ENCODE results near the gene RNF4. TPM values are rescaled to one million over a fixed set of nuclear protein-coding genes. Genes with fewer than 3 reads are reported as not detected.

RNF4 gene
- total and polyA plus RNA-seq, 12 donors, result 13.4 to 42.1 (median 29.7) TPM

DNA sequence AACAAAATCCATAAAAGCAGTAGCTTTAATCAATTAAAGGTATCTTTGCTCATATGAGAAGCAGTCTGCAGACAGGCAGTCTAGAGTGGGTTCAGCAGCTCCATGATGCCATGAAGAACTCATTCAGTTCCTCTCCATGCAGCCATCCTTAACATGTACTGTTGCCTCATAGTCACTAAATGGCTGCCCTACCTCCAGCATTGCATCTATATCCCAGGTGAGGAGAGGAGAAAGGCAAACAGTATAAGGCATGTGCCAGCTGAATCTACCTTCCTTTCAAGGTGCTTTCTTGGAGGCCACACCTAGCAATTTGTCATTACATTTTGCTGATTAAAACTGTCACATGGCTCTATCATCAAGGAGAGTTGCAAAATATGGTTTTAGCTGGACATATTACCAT, 36.9 kb upstream of the RNF4 start:
- ATAC-seq, result no peak
- H3K27me3 ChIP-seq, result peaks cover 0 to 3% (median 0%) of the 10 kb centered on the region in 7 donors
- no peak overlapping the region for H3K4me3 ChIP-seq
- TF ChIP-seq, protein P1, sequence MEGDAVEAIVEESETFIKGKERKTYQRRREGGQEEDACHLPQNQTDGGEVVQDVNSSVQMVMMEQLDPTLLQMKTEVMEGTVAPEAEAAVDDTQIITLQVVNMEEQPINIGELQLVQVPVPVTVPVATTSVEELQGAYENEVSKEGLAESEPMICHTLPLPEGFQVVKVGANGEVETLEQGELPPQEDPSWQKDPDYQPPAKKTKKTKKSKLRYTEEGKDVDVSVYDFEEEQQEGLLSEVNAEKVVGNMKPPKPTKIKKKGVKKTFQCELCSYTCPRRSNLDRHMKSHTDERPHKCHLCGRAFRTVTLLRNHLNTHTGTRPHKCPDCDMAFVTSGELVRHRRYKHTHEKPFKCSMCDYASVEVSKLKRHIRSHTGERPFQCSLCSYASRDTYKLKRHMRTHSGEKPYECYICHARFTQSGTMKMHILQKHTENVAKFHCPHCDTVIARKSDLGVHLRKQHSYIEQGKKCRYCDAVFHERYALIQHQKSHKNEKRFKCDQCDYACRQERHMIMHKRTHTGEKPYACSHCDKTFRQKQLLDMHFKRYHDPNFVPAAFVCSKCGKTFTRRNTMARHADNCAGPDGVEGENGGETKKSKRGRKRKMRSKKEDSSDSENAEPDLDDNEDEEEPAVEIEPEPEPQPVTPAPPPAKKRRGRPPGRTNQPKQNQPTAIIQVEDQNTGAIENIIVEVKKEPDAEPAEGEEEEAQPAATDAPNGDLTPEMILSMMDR (IDR thresholded peaks at IDR 0.05), result no peak
- no peak overlapping the region for H3K27ac ChIP-seq
- peaks cover 0 to 9% (median 0%) of the 10 kb centered on the region in 11 donors for H3K9me3 ChIP-seq
- H3K4me1 ChIP-seq, result no peaks in the 10 kb centered on the region
- H3K36me3 ChIP-seq, result no peaks in the 10 kb centered on the region
- intact Hi-C loops (cut with DNase I), result loop anchor here in 2 of 10 donors (10.0 kb wide), 2 partner anchors 207 to 217 kb away; no protein-coding TSS in a partner anchor
- no peak for DNase-seq

DNA sequence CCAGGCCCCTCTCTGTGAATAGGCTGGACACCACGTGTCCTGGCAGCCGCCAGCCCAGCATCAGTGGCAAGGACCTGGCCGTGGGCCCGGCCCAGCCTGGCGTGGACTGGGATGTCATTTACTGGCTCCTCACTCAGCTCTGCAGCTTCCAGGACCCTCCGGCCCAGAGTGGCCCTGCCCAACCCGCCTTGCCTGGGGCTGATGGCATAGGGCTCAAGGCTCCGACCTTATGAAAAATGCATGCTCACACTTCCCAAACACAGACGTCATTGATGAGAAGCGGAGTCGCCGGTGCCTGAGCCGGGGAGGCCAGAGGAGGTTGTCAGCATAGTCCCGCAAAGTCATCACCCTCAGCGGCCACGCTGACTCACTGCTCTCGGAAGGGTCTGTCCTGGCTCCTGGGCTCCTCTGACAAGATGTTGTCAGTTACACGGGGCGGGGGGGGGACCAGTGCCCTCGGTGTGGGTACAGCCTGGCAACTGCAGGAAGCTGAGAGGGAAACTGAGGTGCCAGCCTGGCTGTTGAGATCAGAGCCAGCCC, 35.8 kb upstream of the RNF4 start:
- H3K36me3 ChIP-seq, result no peaks in the 10 kb centered on the region
- ATAC-seq (peak in 6 of 8 donors; percentile 20 to 73 (median 62)), DNase-seq (no peak)
- H3K9me3 ChIP-seq, result peaks cover 0 to 9% (median 0%) of the 10 kb centered on the region in 11 donors
- WGBS, 2 donors, result 71 to 75% methylated on average over 20 of the region's 20 CpGs
- intact Hi-C loops (cut with DNase I), result loop anchor here in 2 of 10 donors (10.0 kb wide), 2 partner anchors 208 to 218 kb away; no protein-coding TSS in a partner anchor
- peaks cover 0 to 3% (median 0%) of the 10 kb centered on the region in 7 donors for H3K27me3 ChIP-seq
- H3K4me1 ChIP-seq, result no peaks in the 10 kb centered on the region
- TF ChIP-seq, protein P1 (IDR thresholded peaks at IDR 0.05), result no peak
- no peak overlapping the region for H3K27ac ChIP-seq
- no peak overlapping the region for H3K4me3 ChIP-seq

DNA sequence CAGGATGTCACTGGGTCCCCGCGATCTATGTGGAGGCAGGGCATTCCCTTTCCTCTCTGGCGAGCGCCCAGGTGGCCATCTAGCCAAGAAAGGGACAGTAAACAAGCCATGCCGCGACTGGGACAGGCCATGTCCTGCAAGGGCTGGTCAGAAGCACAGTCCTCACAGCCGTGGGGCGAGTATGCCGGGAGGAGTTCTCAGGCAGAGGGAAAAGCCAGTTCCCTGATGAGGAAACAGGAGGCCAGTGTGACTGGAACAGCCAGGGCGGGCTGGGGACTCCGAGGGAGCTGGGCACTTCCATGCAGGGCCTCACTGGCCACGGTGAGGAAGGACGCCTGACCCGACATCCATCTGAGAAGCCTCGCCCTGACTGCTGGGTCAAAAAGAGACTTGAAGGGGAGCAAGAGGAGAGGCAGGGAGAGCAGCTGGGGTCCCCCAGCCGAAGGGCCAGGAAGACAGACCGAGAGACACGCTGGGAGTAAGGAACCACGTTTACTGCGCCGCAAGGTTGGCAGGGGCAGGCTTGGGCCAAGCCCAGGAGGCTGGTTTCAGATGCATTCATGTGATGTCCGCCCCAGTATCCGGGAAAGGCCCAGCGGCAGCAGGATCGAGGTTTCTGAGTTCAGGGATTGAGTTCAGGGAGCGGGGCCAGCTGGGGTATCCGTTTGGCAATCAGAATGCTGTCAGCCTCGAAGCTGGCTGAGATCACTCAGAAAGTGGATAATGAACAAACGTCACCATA, 35.1 kb upstream of the RNF4 start:
- WGBS, 2 donors, result 68% methylated on average over 29 of the region's 29 CpGs
- intact Hi-C loops (cut with DNase I), result loop anchor here in 2 of 10 donors (10.0 kb wide), 2 partner anchors 209 to 219 kb away; no protein-coding TSS in a partner anchor
- H3K27ac ChIP-seq, result no peak overlapping the region

DNA sequence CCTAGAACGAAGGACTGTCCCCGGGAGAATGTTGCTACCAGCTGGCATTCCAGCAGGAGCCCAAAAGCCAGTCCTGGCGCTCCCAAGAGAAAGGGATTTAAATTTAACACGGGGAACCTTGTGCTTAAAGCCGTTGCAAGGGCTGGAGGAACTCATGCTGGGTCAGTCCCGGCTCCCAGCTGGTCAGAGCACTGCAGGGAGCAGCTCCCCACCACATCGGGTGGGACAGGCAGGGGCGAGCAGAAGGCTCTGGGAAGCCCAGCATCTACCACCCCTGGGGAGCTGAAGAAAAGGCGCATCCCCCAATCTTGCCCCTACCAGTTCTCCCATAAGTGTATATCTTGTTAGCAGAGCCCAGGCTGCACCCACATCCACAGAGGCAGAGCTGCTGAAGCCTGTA, 34.5 kb upstream of the RNF4 start:
- Histone ChIP-seq H3K27me3 (peaks cover 0 to 3% (median 0%) of the 10 kb centered on the region in 7 donors), H3K27ac (no peak overlapping the region), H3K36me3 (no peaks in the 10 kb centered on the region), H3K4me1 (no peaks in the 10 kb centered on the region), H3K4me3 (no peak overlapping the region), H3K9me3 (peaks cover 0 to 9% (median 0%) of the 10 kb centered on the region in 11 donors)
- intact Hi-C loops (cut with DNase I), result loop anchor here in 2 of 10 donors (10.0 kb wide), 2 partner anchors 210 to 220 kb away; no protein-coding TSS in a partner anchor
- TF ChIP-seq, protein P1 (IDR thresholded peaks at IDR 0.05), result no peak
- ATAC-seq, result no peak
- 44 to 50% methylated on average over 9 of the region's 9 CpGs for WGBS, 2 donors
- no peak for DNase-seq

More for the DNA sequence above, 35.1 kb upstream of the RNF4 start:
- H3K27me3 ChIP-seq, result peaks cover 0 to 3% (median 0%) of the 10 kb centered on the region in 7 donors
- peak in 1 of 8 donors; percentile 7 for ATAC-seq
- DNase-seq, result no peak
- TF ChIP-seq, protein P1 (IDR thresholded peaks at IDR 0.05), result no peak
- H3K36me3 ChIP-seq, result no peaks in the 10 kb centered on the region
- peaks cover 0 to 9% (median 0%) of the 10 kb centered on the region in 11 donors for H3K9me3 ChIP-seq
- H3K4me3 ChIP-seq, result no peak overlapping the region
- no peaks in the 10 kb centered on the region for H3K4me1 ChIP-seq

Measured in heart right ventricle (tissue), 16 donors.